ENCODE results near the gene INTS4. TPM values are rescaled to one million over a fixed set of nuclear protein-coding genes. Genes with fewer than 3 reads are reported as not detected.
"Not testable (repeated sequence)": the region's sequence is repeated elsewhere in the genome, so short reads cannot be mapped to it uniquely, and the experiment has no call there.

The INTS4 gene
- total RNA-seq, 2 donors from 2014 or later, result 48.9 to 53.4 TPM

DNA sequence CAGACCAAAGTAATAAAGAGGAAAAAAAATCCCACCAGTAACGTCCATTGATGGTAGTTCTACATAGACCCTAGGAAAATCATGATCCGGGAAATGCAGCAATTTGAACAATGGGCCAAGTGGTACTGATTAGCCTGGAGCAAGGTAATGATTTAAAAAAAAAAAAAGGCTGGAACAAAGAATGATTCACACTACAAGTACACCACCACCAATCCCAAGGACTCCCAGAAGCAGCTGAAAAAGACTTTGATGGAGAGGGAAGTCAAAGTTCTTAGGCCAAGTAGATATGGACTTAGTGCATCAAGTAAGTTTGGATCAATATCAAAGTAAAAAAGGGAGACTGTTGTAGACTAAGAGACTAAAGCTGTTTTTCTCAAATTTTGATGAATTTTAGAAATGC, 16.8 kb upstream of the INTS4 start:
- DNase-seq (no peak), ATAC-seq (no peak)
- no peaks in the 10 kb centered on the region for H3K9me3 ChIP-seq (ENCODE audit: control insufficient read depth, low read length, poor library complexity, severe bottlenecking)
- Mint-ChIP-seq H3K36me3 (ENCODE audit: low read depth) (no peaks in the 10 kb centered on the region), H3K27me3 (peaks cover 18% of the 10 kb centered on the region), H3K4me1 (peaks cover 4% of the 10 kb centered on the region), H3K27ac (no peak overlapping the region), H3K4me3 (no peak overlapping the region)

DNA sequence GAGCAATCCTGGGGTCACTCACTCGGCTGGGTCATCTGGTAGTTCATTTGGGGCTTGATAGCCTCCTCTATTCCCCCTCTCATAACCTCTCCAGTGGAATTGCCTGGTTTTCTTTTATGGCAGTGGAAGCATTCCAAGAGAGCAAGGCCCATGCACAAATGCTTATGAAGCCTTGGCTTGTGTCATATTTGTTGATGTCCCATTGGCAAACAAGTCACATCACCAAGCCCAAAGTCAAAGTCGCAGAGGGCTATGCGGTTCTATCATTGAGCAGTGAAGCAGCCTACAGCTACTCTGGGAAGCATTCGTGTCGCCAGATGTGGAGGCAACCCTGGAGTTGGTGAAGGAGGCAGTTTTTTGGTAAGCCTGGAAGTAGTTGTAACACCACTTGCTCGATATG, 16.3 kb upstream of the INTS4 start:
- Mint-ChIP-seq H3K4me1 (peaks cover 4% of the 10 kb centered on the region), H3K4me3 (no peak overlapping the region), H3K36me3 (ENCODE audit: low read depth) (no peaks in the 10 kb centered on the region), H3K27me3 (peaks cover 13% of the 10 kb centered on the region), H3K27ac (no peak overlapping the region)
- ATAC-seq, result no peak
- no peaks in the 10 kb centered on the region for H3K9me3 ChIP-seq (ENCODE audit: control insufficient read depth, low read length, poor library complexity, severe bottlenecking)
- no peak for DNase-seq

DNA sequence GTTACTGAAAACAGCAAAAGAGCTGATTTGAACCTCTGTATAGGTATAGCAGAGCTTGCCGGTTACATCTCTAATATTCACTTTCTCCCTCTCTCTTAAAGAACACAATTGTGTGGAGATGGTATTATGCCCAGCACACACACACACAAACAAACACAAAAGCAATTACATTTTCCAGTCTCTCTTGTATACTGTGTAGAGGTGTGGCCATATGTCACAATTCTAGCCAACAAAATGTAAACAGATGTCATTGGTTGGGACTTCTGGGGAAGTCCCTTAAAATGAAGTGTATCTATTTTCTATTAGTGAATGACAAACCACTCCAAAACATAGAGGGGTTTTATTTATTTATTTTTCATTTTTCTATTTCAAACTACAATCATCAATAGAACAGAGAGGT, 15.8 kb upstream of the INTS4 start:
- ATAC-seq (no peak), DNase-seq (no peak)
- peaks cover under 1% of the 10 kb centered on the region for H3K4me1 Mint-ChIP-seq
- no peak overlapping the region for H3K27ac Mint-ChIP-seq
- H3K36me3 Mint-ChIP-seq (ENCODE audit: low read depth), result no peaks in the 10 kb centered on the region
- H3K27me3 Mint-ChIP-seq, result peaks cover 8% of the 10 kb centered on the region
- no peaks in the 10 kb centered on the region for H3K9me3 ChIP-seq (ENCODE audit: control insufficient read depth, low read length, poor library complexity, severe bottlenecking)
- H3K4me3 Mint-ChIP-seq, result no peak overlapping the region

DNA sequence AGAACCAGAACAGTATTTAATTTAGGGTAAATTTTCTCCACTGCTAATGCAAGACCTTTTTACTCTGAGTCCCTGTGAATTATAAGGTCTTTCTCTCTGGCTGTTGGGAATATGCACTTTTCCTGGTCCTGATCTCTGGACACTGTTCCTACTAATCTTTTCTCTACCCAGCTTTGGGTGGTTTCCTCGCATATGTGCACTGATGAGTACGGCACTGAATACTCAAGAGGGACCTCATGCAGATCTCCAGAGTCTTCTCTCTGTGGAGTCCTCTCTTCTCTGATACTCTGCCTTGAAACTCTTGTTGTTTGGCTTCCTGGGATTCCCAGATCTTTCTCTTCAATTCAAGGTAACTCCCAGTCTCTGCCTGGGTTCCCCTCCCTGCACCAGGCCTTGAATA, 14.6 kb upstream of the INTS4 start:
- Mint-ChIP-seq H3K27ac (no peak overlapping the region), H3K27me3 (peaks cover 5% of the 10 kb centered on the region), H3K4me1 (no peaks in the 10 kb centered on the region), H3K4me3 (no peak overlapping the region), H3K36me3 (ENCODE audit: low read depth) (no peaks in the 10 kb centered on the region)
- no peak for DNase-seq
- no peak for ATAC-seq
- H3K9me3 ChIP-seq (ENCODE audit: control insufficient read depth, low read length, poor library complexity, severe bottlenecking), result no peaks in the 10 kb centered on the region

DNA sequence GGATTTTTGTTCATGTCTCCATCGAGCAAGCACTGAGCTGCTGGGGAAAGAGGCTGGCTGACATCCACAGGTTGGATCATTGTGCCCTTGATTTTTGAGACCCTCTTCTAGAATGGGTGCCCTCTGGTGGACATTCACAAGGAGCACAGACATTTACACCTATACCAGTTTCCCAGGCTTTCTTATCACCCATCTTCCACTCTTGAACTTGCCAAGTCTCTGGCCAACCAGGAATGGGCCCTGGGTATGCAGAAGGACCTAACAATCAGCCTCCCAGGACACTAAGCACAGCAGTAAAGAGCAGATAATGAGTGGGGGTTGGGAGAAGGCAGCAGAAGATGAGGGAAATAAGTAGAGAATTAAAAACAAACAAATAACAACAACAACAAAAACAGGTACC, 5.7 kb upstream of the INTS4 start:
- peak; percentile 77 for ATAC-seq
- no peaks in the 10 kb centered on the region for H3K9me3 ChIP-seq (ENCODE audit: control insufficient read depth, low read length, poor library complexity, severe bottlenecking)
- Mint-ChIP-seq H3K27me3 (peaks cover 6% of the 10 kb centered on the region), H3K4me3 (no peak overlapping the region), H3K27ac (no peak overlapping the region), H3K4me1 (peaks cover 5% of the 10 kb centered on the region), H3K36me3 (ENCODE audit: low read depth) (no peaks in the 10 kb centered on the region)
- DNase-seq, result peak in 1 of 3 donors; percentile 12

DNA sequence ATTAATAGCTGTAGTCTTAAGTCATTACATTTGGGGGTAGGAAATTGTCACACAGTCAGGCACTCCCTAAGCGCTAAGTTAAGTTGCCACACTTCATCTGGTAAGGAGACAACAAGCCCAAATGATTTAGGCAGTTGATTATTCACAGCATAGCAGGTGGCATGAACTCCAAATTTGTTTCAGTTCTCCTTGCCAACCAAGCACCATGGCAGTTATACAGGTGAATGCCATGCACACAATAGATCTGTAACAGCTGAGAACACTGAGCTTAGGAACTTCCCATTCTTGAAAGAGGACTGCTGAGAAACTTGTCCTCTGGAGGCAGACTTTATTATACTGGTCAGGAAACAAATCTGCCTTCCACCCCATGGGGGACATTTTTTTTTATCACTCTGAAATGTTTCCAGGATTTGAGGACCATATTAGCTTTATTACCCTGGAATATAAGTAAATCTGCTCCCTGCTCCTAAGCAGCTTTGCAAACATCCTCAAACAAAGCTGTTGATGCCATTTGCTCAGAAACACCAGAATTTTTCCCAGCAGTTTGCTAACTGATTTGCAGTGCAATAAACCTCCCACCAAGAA, 5.1 kb upstream of the INTS4 start:
- ATAC-seq (no peak), DNase-seq (no peak)
- H3K4me1 Mint-ChIP-seq, result peaks cover 8% of the 10 kb centered on the region
- peaks cover 6% of the 10 kb centered on the region for H3K27me3 Mint-ChIP-seq
- H3K27ac Mint-ChIP-seq, result no peak overlapping the region
- H3K36me3 Mint-ChIP-seq (ENCODE audit: low read depth), result no peaks in the 10 kb centered on the region
- H3K9me3 ChIP-seq (ENCODE audit: control insufficient read depth, low read length, poor library complexity, severe bottlenecking), result no peaks in the 10 kb centered on the region
- no peak overlapping the region for H3K4me3 Mint-ChIP-seq

DNA sequence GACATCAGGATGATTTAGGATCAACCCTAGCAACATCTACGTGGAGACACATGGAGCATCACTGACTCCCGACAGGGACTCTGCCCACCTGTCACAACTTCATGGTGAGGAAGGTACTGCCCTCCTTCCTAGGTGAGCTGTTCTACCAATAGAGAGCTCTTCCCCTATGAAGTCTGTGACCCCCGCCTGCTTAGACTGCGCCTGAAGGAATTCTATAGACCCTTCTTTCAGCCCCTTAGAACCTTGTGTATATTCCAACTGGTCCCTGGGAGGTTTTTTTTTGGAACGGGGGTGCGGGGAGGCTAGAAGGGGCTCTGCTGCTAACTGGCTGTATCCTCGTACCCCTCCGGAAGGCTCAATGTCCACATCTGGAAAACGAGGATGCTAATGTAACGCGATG, 566 bp downstream of the INTS4 start:
- H3K4me3 Mint-ChIP-seq, result peak overlapping the region; percentile 89
- no peak for DNase-seq
- ATAC-seq, result no peak
- peak overlapping the region; percentile 91 for H3K27ac Mint-ChIP-seq
- H3K27me3 Mint-ChIP-seq, result no peaks in the 10 kb centered on the region
- H3K9me3 ChIP-seq (ENCODE audit: control insufficient read depth, low read length, poor library complexity, severe bottlenecking), result no peaks in the 10 kb centered on the region
- peaks cover 21% of the 10 kb centered on the region for H3K4me1 Mint-ChIP-seq
- no peaks in the 10 kb centered on the region for H3K36me3 Mint-ChIP-seq (ENCODE audit: low read depth)

DNA sequence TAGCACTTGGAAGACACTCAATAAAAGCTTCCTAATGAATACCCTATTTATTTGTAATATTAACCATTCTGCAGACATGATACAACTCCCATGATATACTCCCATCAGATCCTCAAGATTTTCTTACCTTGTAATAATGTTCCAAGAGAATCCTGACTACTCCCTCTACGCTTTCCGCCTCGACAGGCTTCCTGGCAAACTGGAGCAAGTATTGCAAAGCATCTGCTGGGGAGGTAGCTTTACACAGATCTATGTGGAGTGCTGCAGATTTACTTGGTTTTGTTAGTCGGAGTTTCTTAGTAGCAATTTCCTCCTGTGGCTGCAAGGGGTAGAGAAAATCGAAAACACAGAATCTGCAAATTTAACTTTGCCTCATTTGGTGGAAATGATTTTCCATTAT, 3.5 kb downstream of the INTS4 start:
- ATAC-seq, result no peak
- no peak for DNase-seq
- Mint-ChIP-seq H3K27me3 (no peaks in the 10 kb centered on the region), H3K36me3 (ENCODE audit: low read depth) (peaks cover 3% of the 10 kb centered on the region), H3K4me1 (peaks cover 27% of the 10 kb centered on the region), H3K4me3 (no peak overlapping the region), H3K27ac (no peak overlapping the region)
- no peaks in the 10 kb centered on the region for H3K9me3 ChIP-seq (ENCODE audit: control insufficient read depth, low read length, poor library complexity, severe bottlenecking)

DNA sequence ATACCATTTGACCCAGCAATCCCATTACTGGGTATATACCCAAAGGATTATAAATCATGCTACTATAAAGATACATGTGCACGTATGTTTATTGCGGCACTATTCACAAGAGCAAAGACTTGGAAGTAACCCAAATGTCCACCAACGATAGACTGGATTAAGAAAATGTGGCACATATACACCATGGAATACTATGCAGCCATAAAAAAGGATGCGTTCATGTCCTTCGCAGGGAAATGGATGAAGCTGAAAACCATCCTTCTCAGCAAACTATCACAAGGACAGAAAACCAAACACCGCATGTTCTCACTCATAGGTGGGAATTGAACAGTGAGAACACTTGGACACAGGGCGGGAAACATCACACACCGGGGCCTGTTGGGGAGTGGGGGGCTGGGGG, 8.0 kb downstream of the INTS4 start:
- H3K9me3 ChIP-seq (ENCODE audit: control insufficient read depth, low read length, poor library complexity, severe bottlenecking); ATAC-seq; DNase-seq; H3K36me3 Mint-ChIP-seq (ENCODE audit: low read depth); H3K4me3 Mint-ChIP-seq; H3K27me3 Mint-ChIP-seq: not testable (repeated sequence)
- peaks cover 19% of the 10 kb centered on the region for H3K4me1 Mint-ChIP-seq
- H3K27ac Mint-ChIP-seq, result peak overlapping the region; percentile 14

DNA sequence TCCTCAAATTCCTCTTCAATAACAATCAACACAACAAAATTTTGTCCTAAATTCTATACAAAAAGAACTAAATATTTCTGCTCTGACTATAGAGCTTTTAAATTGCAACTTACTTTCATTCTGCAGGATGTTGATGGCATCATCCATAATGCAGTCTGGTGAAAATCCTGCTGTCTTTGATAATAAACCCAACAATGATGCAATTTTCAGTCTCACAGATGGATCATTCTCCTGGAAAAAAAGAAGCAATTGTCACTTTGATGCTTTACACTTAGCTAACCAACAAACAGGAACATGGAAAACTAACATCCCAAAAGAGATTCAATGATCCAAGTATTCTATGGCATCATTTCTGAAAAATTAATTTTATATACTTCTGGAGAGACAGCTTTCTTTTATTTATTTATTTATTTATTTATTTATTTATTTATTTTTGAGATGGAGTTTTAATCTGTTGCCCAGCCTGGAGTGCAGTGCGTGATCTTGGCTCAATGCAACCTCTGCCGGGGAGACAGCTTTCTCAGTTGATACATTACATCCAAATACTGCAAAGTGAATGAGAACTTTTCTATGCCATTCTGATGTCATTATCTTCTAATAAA, 13.0 kb downstream of the INTS4 start:
- no peaks in the 10 kb centered on the region for H3K9me3 ChIP-seq (ENCODE audit: control insufficient read depth, low read length, poor library complexity, severe bottlenecking)
- no peak overlapping the region for H3K27ac Mint-ChIP-seq
- peaks cover 12% of the 10 kb centered on the region for H3K36me3 Mint-ChIP-seq (ENCODE audit: low read depth)
- no peaks in the 10 kb centered on the region for H3K27me3 Mint-ChIP-seq
- no peak overlapping the region for H3K4me3 Mint-ChIP-seq
- no peak for ATAC-seq
- no peak for DNase-seq
- peaks cover 13% of the 10 kb centered on the region for H3K4me1 Mint-ChIP-seq

DNA sequence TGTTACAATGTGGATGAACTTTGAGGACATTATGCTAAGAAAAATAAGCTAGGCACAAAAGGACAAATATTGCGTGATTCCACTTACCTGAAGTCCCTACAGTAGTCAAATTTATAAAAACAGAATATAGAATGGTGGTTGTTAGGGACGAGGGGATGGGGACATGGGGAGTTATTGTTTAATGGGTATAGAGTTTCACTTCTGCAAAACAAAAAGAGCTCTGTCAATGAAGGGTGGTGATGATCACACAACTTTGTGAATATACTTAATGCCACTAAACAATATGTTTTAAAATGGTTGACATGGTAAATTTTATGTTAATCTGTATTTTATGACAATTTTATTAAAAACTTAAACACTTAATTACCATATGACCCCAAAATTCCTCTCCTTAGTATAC, 26.1 kb downstream of the INTS4 start:
- Mint-ChIP-seq H3K4me1 (peaks cover 6% of the 10 kb centered on the region), H3K4me3 (no peak overlapping the region), H3K27ac (no peak overlapping the region), H3K27me3 (no peaks in the 10 kb centered on the region), H3K36me3 (ENCODE audit: low read depth) (peaks cover 5% of the 10 kb centered on the region)
- ATAC-seq, result no peak
- DNase-seq, result no peak
- no peaks in the 10 kb centered on the region for H3K9me3 ChIP-seq (ENCODE audit: control insufficient read depth, low read length, poor library complexity, severe bottlenecking)

DNA sequence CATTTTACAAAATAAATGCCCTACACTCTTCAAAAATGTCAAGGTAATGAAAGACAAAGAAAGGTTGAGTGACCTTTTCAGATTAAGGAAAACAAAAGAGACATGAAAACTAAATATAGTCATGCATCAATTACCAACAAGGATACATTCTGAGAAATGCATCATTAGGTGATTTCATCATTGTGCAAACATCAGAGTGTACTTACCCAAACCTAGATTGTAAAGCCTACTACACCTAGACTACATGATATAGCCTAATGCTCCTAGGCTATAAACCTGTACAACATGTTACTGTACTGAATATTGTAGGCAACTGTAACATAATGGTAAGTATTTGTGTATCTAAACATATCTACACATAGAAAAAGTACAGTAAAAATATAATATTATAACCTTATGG, 26.7 kb downstream of the INTS4 start:
- Mint-ChIP-seq H3K36me3 (ENCODE audit: low read depth) (peaks cover 5% of the 10 kb centered on the region), H3K4me1 (peaks cover 6% of the 10 kb centered on the region), H3K27ac (no peak overlapping the region), H3K4me3 (no peak overlapping the region), H3K27me3 (no peaks in the 10 kb centered on the region)
- ATAC-seq (no peak), DNase-seq (no peak)
- no peaks in the 10 kb centered on the region for H3K9me3 ChIP-seq (ENCODE audit: control insufficient read depth, low read length, poor library complexity, severe bottlenecking)

DNA sequence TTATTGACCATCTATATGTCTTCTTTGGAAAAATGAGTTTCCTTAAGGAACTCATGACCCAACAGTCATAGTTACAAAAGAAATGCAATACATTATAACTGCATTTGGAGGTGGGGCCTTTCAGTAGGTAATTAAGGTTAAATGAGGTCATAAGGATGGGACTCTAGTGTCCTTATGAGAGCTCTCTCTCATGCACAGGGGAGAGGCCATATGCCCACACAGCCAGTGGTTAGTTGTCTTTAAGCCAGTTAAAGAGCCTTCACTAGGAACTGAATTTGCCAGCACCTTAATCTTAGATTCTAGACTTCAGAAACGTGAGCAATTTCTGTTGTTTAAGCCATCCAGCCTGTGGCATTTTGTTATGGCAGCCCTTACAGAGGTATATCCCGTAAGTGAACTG, 27.3 kb downstream of the INTS4 start:
- H3K36me3 Mint-ChIP-seq (ENCODE audit: low read depth), result peaks cover 5% of the 10 kb centered on the region

DNA sequence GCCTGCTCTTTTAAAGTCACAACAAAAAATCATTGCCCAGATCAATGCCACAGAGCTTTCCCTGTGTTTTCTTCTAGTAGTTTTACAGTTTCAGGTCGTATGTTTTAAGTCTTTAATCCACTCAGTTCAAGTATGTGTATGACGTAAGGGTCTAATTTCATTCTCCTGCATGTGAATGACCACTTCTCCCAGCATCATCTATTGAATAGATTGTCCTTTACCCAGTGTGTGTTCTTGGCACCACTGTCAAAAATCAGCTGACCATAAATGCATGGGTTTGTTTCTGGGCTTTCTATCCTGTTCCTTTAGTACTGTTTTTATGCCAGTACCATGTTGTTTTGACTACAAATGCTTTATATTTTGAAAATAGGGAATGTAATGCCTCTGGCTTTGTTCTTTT, 28.1 kb downstream of the INTS4 start:
- no peak for ATAC-seq
- H3K4me3 Mint-ChIP-seq, result no peak overlapping the region

More for the DNA sequence above, 27.3 kb downstream of the INTS4 start:
- Mint-ChIP-seq H3K4me3 (no peak overlapping the region), H3K27me3 (no peaks in the 10 kb centered on the region), H3K4me1 (peaks cover 6% of the 10 kb centered on the region), H3K27ac (no peak overlapping the region)
- ATAC-seq (no peak), DNase-seq (no peak)
- no peaks in the 10 kb centered on the region for H3K9me3 ChIP-seq (ENCODE audit: control insufficient read depth, low read length, poor library complexity, severe bottlenecking)

More for the DNA sequence above, 28.1 kb downstream of the INTS4 start:
- H3K4me1 Mint-ChIP-seq, result peaks cover 6% of the 10 kb centered on the region
- H3K9me3 ChIP-seq (ENCODE audit: control insufficient read depth, low read length, poor library complexity, severe bottlenecking), result no peaks in the 10 kb centered on the region
- H3K27me3 Mint-ChIP-seq, result no peaks in the 10 kb centered on the region
- no peak overlapping the region for H3K27ac Mint-ChIP-seq
- H3K36me3 Mint-ChIP-seq (ENCODE audit: low read depth), result peaks cover 5% of the 10 kb centered on the region
- DNase-seq, result no peak

Data from T-helper 17 cell (primary cell).